WTC11 (cell line): ENCODE results near the gene PKP4. TPM values are rescaled to one million over a fixed set of nuclear protein-coding genes. Genes with fewer than 3 reads are reported as not detected.

Source experiments
- ATAC-seq: fragments of 200-7000 bp; cut with Tn5 transposase; 2 replicates; pipeline ENCODE4 v1.10.0; 2021; ENCODE audit warnings: mild to moderate bottlenecking, moderate library complexity
- CTCF ChIA-PET: fragments of 300-600 bp; sonication (Branson Sonifier 250); formaldehyde crosslinking; loops from one replicate; lab custom pipeline; 2021; ENCODE audit warnings: antibody characterized with exemption; lab: Charles Lee
- POLR2A ChIA-PET: fragments of 350-600 bp; sonication (Branson Sonifier 250); formaldehyde crosslinking; loops from one replicate; lab custom pipeline; 2021; ENCODE audit warnings: antibody characterized with exemption; lab: Charles Lee
- DNase-seq: peaks from one replicate; pipeline ENCODE4 v3.0.0; 2021; ENCODE audit warnings: low spot score
- H3K27ac Mint-ChIP-seq: 2 replicates; pipeline ENCODE4 v1.8.0; 2021; ENCODE audit warnings: mixed read lengths
- H3K27me3 Mint-ChIP-seq: 2 replicates; pipeline ENCODE4 v1.8.0; 2021; ENCODE audit warnings: low read depth, mild to moderate bottlenecking, moderate library complexity, mixed read lengths
- H3K36me3 Mint-ChIP-seq: 2 replicates; pipeline ENCODE4 v1.8.0; 2021; ENCODE audit warnings: mixed read lengths
- H3K4me1 Mint-ChIP-seq: 2 replicates; pipeline ENCODE4 v1.8.0; 2022; ENCODE audit warnings: mixed read lengths
- H3K4me3 Mint-ChIP-seq: 2 replicates; pipeline ENCODE4 v1.8.0; 2021; ENCODE audit warnings: mild to moderate bottlenecking, moderate library complexity, mixed read lengths
- H3K9me3 Mint-ChIP-seq: 2 replicates; pipeline ENCODE4 v1.8.0; 2021; ENCODE audit warnings: mixed read lengths
- ETV6 ChIP-seq: sonication (generic); formaldehyde crosslinking; IDR thresholded peaks from 2 replicates; pipeline ENCODE4 v1.8.1; 2022; ENCODE audit warnings: mild to moderate bottlenecking, missing genetic modification reagents
- FOXK1 ChIP-seq: sonication (generic); formaldehyde crosslinking; IDR thresholded peaks from 2 replicates; pipeline ENCODE4 v1.8.0; 2022; ENCODE audit warnings: mild to moderate bottlenecking, moderate library complexity, missing genetic modification reagents
- JAZF1 ChIP-seq: fragments of 250-450 bp; sonication (Bioruptor Pico); IDR thresholded peaks from 2 replicates; pipeline ENCODE4 v1.9.0; 2021; ENCODE audit warnings: moderate library complexity, mild to moderate bottlenecking, inconsistent platforms
- NFATC4 ChIP-seq: fragments of 250-450 bp; sonication (Bioruptor Pico); IDR thresholded peaks from 2 replicates; pipeline ENCODE4 v1.9.0; 2021; ENCODE audit warnings: mild to moderate bottlenecking
- NFYB ChIP-seq: sonication (generic); formaldehyde crosslinking; conservative IDR thresholded peaks from 2 replicates; pipeline ENCODE4 v1.8.0; 2022; ENCODE audit warnings: low read depth, missing genetic modification reagents
- PRRX2 ChIP-seq: fragments of 250-450 bp; sonication (Bioruptor Pico); IDR thresholded peaks from 2 replicates; pipeline ENCODE4 v1.8.0; 2021; ENCODE audit warnings: mild to moderate bottlenecking
- SP1 ChIP-seq: sonication (generic); formaldehyde crosslinking; conservative IDR thresholded peaks from 2 replicates; pipeline ENCODE4 v1.8.1; 2022; ENCODE audit warnings: missing genetic modification reagents
- TEAD4 ChIP-seq: sonication (generic); formaldehyde crosslinking; IDR thresholded peaks from 2 replicates; pipeline ENCODE4 v1.8.0; 2022; ENCODE audit warnings: mild to moderate bottlenecking, missing genetic modification reagents
- TP53 ChIP-seq: sonication (generic); formaldehyde crosslinking; IDR thresholded peaks from 2 replicates; pipeline ENCODE4 v1.8.1; 2023; ENCODE audit warnings: mild to moderate bottlenecking, missing genetic modification reagents
- ZNF138 ChIP-seq: sonication (generic); formaldehyde crosslinking; conservative IDR thresholded peaks from 2 replicates; pipeline ENCODE4 v1.8.1; 2022; ENCODE audit warnings: mild to moderate bottlenecking, moderate library complexity, missing genetic modification reagents
- ZNF232 ChIP-seq: sonication (generic); formaldehyde crosslinking; IDR thresholded peaks from 2 replicates; pipeline ENCODE4 v1.8.0; 2022; ENCODE audit warnings: mild to moderate bottlenecking, missing genetic modification reagents
- ZNF396 ChIP-seq: fragments of 250-450 bp; sonication (Bioruptor Pico); IDR thresholded peaks from 2 replicates; pipeline ENCODE4 v1.8.0; 2021; ENCODE audit warnings: mild to moderate bottlenecking, moderate library complexity, borderline replicate concordance
- ZNF416 ChIP-seq: fragments of 250-450 bp; sonication (Bioruptor Pico); IDR thresholded peaks from 2 replicates; pipeline ENCODE4 v1.9.0; 2021; ENCODE audit warnings: mild to moderate bottlenecking, inconsistent platforms
- ZNF423 ChIP-seq: fragments of 250-450 bp; sonication (Bioruptor Pico); IDR thresholded peaks from 2 replicates; pipeline ENCODE4 v2.1.2; 2022; ENCODE audit warnings: mild to moderate bottlenecking, moderate library complexity
- total RNA-seq: library from RNA; stranded (reverse); gene quantifications from 3 replicates; pipeline ENCODE4 v1.2.3, GENCODE V29; 2021
- TF ChIP-seq, protein P1 (sequence below): sonication (generic); formaldehyde crosslinking; IDR thresholded peaks from 2 replicates; pipeline ENCODE4 v1.8.1; 2023; ENCODE audit warnings: mild to moderate bottlenecking, missing genetic modification reagents, moderate library complexity
- TF ChIP-seq, protein P2 (sequence below): sonication (generic); formaldehyde crosslinking; conservative IDR thresholded peaks from 2 replicates; pipeline ENCODE4 v1.8.1; 2022; ENCODE audit warnings: mild to moderate bottlenecking, missing genetic modification reagents
- TF ChIP-seq, protein P3 (sequence below): fragments of 250-450 bp; sonication (Bioruptor Pico); IDR thresholded peaks from 2 replicates; pipeline ENCODE4 v1.8.0; 2021; ENCODE audit warnings: mild to moderate bottlenecking
- TF ChIP-seq, protein P4 (sequence below): sonication (generic); formaldehyde crosslinking; IDR thresholded peaks from 2 replicates; pipeline ENCODE4 v1.8.1; 2022; ENCODE audit warnings: low read depth, mild to moderate bottlenecking, moderate library complexity, missing genetic modification reagents, borderline replicate concordance
- TF ChIP-seq, protein P5 (sequence below): fragments of 250-450 bp; sonication (Bioruptor Pico); IDR thresholded peaks from 2 replicates; pipeline ENCODE4 v1.9.0; 2021; ENCODE audit warnings: mild to moderate bottlenecking
- TF ChIP-seq, protein P6 (sequence below): sonication (generic); formaldehyde crosslinking; conservative IDR thresholded peaks from 2 replicates; pipeline ENCODE4 v1.8.1; 2023; ENCODE audit warnings: mild to moderate bottlenecking, low read depth, missing genetic modification reagents, moderate library complexity
- TF ChIP-seq, protein P7 (sequence below): sonication (generic); formaldehyde crosslinking; IDR thresholded peaks from 2 replicates; pipeline ENCODE4 v1.8.1; 2023; ENCODE audit warnings: mild to moderate bottlenecking, missing genetic modification reagents
- TF ChIP-seq, protein P8 (sequence below): sonication (generic); formaldehyde crosslinking; IDR thresholded peaks from 2 replicates; pipeline ENCODE4 v1.8.1; 2022; ENCODE audit warnings: mild to moderate bottlenecking, moderate library complexity, missing genetic modification reagents

Gene PKP4
- total RNA-seq, 1 experiment from 2014 or later: 78.9 TPM

DNA sequence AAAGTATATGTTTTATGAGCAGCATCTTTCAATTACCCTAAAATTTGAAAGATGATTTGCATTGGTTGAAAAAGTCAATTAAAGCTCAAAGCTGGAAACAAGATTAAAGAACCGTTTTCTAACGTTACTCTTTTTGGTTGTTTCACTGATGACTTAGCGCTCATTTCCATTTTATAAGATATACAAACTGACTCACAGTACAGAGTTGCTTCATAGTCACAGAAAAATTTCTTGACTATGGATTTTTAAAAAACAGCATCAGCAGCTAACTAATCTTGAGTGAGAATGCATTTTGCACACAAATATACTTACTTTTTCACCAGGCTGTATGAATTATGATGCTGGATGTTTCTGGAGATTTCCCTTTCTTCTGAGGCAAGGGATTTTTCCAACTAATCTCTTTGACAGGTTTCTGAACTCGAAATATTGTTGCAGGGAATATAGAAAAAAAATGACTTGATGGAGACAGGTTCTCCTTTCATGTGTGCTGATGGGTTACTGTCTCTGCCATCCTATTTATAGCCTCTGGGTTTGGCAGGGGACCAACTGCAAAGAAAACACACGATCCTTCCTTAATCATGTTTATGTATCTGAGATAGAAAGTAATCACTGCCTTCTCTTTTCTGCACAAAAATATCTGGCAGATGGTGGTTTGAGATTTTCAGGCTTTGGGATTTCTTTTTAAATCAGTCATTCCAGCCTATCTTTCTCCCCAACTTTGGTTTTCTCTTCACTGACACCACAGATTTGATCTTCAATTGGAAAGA is 209.0 kb downstream of the PKP4 start:
- Mint-ChIP-seq H3K4me3 (no peak overlapping the region), H3K4me1 (no peaks in the 10 kb centered on the region), H3K27me3 (no peaks in the 10 kb centered on the region), H3K9me3 (no peaks in the 10 kb centered on the region), H3K27ac (no peak overlapping the region), H3K36me3 (peaks cover 51% of the 10 kb centered on the region)
- ATAC-seq: no peak
- CTCF ChIA-PET: no interaction called here
- no peak for DNase-seq
- TF ChIP-seq ZNF396 (no peak), TP53 (CRISPR knock-in tag) (no peak), NFATC4 (no peak), ZNF423 (CRISPR knock-in tag) (no peak), ZNF232 (CRISPR knock-in tag) (no peak), NFYB (no peak), TEAD4 (CRISPR knock-in tag) (no peak), SP1 (CRISPR knock-in tag) (no peak), ETV6 (CRISPR knock-in tag) (no peak)
- TF ChIP-seq, protein P1, sequence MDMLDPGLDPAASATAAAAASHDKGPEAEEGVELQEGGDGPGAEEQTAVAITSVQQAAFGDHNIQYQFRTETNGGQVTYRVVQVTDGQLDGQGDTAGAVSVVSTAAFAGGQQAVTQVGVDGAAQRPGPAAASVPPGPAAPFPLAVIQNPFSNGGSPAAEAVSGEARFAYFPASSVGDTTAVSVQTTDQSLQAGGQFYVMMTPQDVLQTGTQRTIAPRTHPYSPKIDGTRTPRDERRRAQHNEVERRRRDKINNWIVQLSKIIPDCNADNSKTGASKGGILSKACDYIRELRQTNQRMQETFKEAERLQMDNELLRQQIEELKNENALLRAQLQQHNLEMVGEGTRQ (CRISPR knock-in tag): no peak
- TF ChIP-seq, protein P2, sequence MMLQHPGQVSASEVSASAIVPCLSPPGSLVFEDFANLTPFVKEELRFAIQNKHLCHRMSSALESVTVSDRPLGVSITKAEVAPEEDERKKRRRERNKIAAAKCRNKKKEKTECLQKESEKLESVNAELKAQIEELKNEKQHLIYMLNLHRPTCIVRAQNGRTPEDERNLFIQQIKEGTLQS (CRISPR knock-in tag): no peak
- TF ChIP-seq, protein P3, sequence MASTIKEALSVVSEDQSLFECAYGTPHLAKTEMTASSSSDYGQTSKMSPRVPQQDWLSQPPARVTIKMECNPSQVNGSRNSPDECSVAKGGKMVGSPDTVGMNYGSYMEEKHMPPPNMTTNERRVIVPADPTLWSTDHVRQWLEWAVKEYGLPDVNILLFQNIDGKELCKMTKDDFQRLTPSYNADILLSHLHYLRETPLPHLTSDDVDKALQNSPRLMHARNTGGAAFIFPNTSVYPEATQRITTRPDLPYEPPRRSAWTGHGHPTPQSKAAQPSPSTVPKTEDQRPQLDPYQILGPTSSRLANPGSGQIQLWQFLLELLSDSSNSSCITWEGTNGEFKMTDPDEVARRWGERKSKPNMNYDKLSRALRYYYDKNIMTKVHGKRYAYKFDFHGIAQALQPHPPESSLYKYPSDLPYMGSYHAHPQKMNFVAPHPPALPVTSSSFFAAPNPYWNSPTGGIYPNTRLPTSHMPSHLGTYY (CRISPR knock-in tag): no peak
- POLR2A ChIA-PET: no interaction called here

DNA sequence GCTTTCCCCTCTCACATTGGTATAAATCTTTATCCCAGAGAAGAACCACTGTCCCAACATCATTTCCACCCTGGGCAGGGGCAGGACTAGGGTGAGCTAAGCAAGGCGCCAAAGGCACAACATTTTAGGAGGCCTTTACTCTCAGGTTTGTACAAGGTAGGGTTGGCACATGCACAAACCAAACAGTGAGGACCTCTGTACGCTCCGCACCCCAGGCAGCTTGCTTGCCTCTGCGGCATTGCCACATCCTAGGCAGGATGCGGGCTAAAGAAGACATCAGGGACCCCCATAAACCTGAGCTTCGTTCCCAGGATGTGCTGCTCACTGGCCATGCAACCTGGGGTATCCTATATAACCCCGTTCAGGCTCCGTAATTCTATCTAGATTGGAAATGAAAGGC is 210.2 kb downstream of the PKP4 start:
- TF ChIP-seq, protein P4, sequence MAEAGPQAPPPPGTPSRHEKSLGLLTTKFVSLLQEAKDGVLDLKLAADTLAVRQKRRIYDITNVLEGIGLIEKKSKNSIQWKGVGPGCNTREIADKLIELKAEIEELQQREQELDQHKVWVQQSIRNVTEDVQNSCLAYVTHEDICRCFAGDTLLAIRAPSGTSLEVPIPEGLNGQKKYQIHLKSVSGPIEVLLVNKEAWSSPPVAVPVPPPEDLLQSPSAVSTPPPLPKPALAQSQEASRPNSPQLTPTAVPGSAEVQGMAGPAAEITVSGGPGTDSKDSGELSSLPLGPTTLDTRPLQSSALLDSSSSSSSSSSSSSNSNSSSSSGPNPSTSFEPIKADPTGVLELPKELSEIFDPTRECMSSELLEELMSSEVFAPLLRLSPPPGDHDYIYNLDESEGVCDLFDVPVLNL (CRISPR knock-in tag): no peak
- TF ChIP-seq JAZF1 (CRISPR knock-in tag): no peak
- TF ChIP-seq, protein P5, sequence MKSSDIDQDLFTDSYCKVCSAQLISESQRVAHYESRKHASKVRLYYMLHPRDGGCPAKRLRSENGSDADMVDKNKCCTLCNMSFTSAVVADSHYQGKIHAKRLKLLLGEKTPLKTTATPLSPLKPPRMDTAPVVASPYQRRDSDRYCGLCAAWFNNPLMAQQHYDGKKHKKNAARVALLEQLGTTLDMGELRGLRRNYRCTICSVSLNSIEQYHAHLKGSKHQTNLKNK (CRISPR knock-in tag): no peak
- TF ChIP-seq, protein P6, sequence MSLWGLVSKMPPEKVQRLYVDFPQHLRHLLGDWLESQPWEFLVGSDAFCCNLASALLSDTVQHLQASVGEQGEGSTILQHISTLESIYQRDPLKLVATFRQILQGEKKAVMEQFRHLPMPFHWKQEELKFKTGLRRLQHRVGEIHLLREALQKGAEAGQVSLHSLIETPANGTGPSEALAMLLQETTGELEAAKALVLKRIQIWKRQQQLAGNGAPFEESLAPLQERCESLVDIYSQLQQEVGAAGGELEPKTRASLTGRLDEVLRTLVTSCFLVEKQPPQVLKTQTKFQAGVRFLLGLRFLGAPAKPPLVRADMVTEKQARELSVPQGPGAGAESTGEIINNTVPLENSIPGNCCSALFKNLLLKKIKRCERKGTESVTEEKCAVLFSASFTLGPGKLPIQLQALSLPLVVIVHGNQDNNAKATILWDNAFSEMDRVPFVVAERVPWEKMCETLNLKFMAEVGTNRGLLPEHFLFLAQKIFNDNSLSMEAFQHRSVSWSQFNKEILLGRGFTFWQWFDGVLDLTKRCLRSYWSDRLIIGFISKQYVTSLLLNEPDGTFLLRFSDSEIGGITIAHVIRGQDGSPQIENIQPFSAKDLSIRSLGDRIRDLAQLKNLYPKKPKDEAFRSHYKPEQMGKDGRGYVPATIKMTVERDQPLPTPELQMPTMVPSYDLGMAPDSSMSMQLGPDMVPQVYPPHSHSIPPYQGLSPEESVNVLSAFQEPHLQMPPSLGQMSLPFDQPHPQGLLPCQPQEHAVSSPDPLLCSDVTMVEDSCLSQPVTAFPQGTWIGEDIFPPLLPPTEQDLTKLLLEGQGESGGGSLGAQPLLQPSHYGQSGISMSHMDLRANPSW (CRISPR knock-in tag): no peak
- TF ChIP-seq ZNF423 (CRISPR knock-in tag): no peak
- TF ChIP-seq ZNF138 (CRISPR knock-in tag): no peak
- TF ChIP-seq, protein P7, sequence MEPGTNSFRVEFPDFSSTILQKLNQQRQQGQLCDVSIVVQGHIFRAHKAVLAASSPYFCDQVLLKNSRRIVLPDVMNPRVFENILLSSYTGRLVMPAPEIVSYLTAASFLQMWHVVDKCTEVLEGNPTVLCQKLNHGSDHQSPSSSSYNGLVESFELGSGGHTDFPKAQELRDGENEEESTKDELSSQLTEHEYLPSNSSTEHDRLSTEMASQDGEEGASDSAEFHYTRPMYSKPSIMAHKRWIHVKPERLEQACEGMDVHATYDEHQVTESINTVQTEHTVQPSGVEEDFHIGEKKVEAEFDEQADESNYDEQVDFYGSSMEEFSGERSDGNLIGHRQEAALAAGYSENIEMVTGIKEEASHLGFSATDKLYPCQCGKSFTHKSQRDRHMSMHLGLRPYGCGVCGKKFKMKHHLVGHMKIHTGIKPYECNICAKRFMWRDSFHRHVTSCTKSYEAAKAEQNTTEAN (CRISPR knock-in tag): no peak
- no peak for TF ChIP-seq FOXK1 (CRISPR knock-in tag)
- TF ChIP-seq PRRX2 (CRISPR knock-in tag): no peak
- no peak for TF ChIP-seq ZNF416 (CRISPR knock-in tag)
- TF ChIP-seq, protein P8, sequence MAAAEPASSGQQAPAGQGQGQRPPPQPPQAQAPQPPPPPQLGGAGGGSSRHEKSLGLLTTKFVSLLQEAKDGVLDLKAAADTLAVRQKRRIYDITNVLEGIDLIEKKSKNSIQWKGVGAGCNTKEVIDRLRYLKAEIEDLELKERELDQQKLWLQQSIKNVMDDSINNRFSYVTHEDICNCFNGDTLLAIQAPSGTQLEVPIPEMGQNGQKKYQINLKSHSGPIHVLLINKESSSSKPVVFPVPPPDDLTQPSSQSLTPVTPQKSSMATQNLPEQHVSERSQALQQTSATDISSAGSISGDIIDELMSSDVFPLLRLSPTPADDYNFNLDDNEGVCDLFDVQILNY (CRISPR knock-in tag): no peak
- ChIA-PET POLR2A (interaction anchor here (0.5 kb wide), 1 partner anchor 138 kb away, joined by 3 read pairs; no protein-coding TSS in a partner anchor), CTCF (interaction anchor here (0.9 to 1.3 kb wide), 3 partner anchors 58 to 87 kb away, joined by 3 to 5 read pairs (median 5); no protein-coding TSS in a partner anchor)
- Mint-ChIP-seq H3K27ac (no peak overlapping the region), H3K4me1 (peaks cover 7% of the 10 kb centered on the region), H3K27me3 (no peaks in the 10 kb centered on the region), H3K4me3 (no peak overlapping the region), H3K36me3 (peaks cover 53% of the 10 kb centered on the region), H3K9me3 (no peaks in the 10 kb centered on the region)
- DNase-seq (no peak), ATAC-seq (no peak)
